NCI-H1105 (cell line): ENCODE results near the gene LUZP1.

ENCODE experiments used
- DNase-seq: peaks from one replicate; lab custom pipeline; 2025; lab: John Stamatoyannopoulos, UW

Gene LUZP1

DNA sequence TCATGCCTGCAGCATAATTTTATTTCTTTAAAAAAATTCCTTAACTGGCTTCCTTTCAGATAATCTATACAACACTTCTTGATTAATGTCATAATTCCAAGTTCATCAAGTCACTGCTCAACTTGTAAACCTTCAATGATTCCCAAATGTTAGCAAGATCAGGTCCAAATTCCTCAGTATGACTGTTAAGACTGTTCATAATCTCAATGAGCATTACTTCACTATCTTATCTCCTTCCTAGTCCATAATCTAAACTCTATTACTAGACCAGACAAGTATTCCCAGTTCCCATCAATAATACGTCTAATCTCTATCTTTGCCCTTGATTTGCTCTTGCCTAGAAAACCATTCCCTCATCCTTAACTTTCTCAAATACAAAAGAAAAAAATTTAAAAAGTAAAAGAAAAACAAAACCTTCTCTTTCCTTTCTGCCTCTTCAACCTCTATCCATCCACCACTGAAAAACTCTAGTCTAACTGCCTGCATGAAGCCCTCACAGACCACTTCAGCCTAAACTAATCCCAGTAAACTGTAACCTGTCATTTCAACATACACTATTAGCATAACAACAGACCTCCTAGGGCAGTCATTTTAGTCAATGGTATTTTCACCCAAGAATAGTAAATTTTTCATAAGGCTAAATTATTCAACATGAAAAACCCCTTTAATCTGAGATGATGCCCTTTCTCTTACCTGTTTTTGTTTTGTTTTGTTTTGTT lies 15.5 kb downstream of the LUZP1 start:
- no peak for DNase-seq

DNA sequence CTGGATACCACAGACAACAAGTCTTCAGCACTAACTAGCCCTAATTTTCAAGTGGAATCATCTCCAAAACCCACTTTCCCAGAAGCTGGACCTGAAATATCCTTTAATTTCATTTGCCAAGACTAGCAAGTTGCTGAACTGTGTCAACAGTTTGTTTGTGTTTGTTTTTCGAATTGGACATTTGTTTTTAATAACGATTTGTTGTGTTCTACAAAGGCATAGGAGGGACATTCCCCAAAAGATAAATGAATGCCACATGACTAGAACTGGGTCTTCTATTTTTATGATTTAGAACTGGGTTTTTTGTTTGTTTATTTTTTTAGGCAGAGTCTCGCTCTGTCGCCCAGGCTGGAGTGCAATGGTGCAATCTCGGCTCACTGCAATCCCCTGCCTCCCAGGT lies 17.9 kb downstream of the LUZP1 start:
- DNase-seq, result no peak

DNA sequence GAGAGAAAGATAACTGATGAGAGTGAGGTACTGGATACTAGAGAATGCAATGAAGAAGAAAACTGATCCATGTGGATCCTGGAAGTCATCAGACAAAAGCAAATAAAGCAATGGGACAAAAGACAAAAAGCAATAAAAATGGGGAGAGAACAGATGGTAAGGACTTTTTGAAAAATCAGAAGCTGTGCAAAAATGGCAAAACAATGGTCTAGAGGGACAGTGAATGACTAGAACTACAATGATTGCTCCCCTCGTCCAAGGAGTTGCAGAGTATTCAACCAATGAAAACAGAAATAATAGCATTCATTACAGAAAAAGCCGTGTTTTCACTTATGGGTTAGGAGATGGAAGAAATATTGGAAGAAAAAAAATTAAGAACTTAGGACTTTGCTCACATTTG lies 18.5 kb downstream of the LUZP1 start:
- DNase-seq, result no peak

DNA sequence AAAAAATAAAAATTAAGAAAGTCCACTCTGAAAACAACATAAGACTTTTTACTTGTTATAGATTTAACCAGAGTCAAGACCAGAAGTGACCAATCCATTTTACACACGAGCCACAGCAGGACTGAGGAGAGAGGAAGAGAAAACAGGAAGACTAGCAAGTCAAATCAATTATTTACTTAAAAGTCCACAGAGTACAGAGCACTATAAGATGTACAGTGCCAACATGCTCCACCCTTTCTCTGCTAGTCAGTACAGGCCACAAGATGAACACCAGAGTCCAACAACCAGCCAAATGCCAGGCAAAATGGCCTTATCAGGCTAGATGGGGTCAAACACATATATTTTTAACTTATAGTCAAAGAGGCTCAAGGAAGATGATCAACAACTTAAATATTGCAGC lies 19.5 kb downstream of the LUZP1 start:
- DNase-seq, result no peak

DNA sequence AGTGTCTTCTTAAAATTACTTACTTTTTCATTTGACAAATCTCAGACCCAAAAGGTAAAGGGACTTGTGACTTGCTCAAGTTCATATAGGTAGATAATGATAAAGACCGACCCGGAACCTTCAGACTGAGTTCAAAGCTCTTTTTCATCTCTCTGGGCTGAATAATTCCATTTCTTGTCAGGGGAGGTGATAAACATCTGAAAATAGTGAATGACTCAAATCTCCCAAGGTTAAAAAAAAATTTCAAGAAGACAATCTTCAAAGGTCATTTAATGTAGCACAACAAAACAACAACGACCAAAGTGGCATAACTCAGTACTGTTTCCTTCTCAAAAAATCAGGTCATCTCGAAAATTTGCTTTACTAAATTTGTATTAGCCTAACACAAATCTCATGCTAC lies 20.6 kb downstream of the LUZP1 start:
- DNase-seq, result no peak

DNA sequence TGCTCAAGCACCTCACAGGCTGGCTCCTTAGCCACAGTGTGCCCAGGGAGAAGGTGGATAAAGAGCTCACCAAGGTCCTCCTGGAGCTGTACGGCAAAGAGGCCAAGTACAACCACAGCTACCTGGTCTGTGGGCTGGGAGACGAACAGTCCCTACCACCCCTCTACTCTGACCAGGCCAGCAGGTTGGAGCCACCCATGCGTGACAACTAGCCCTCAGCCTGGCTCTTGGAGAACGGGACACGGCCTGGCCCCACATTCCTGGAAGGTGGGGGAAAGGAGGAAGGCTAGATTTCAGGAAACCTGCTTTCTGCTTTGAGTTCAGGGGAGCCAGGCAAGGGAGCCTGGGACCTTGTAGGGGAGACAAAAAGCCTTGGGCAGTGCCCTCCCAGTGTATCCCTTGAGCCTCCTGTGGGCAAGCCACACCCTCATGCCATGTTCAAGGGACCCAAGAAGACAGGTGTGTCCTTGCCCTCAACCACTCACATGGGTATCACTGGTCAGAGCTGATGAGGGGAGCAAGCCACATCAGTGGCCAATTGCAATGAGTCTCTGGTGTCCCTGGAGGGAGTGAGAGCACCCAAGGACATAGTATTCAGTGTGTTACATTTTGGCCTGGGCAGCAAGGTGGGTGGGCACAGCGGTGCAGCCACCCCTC lies 27.6 kb downstream of the LUZP1 start:
- DNase-seq, result no peak

DNA sequence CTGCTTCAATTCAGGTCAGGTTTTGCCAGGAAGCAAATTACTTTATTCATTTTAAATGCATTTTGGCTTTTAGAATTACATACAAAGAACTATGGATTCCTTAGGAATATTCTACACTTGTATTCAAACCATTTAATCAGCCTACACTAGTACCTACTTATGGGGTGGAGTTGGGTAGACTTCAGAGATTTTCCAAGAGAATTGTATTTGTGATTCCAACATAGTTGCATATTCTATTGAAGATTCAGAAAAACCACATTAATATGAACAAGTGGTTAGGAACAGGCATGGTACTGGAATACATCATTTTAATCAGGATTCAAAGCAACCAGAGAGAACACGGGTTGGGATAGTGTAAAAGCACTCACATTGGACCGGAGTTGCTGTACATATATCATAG lies 33.4 kb downstream of the LUZP1 start:
- no peak for DNase-seq

DNA sequence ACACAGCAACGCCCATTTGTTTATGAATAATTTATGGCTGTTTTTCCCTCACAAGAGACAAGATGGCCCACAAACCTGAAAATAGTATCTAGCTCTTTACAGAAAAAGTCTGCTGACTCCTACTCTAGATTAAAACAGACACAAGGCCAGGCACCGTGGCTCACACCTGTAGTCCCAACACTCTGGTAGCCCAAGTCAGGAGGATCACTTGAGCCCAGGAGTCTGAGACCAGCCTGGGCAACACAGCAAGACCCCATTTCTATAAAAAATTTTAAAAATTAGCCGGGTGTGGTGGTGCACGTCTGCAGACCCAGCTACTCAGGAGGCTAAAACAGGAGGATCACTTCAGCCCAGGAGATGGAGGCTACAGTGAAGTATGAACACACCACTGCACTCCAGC lies 34.6 kb downstream of the LUZP1 start:
- no peak for DNase-seq

DNA sequence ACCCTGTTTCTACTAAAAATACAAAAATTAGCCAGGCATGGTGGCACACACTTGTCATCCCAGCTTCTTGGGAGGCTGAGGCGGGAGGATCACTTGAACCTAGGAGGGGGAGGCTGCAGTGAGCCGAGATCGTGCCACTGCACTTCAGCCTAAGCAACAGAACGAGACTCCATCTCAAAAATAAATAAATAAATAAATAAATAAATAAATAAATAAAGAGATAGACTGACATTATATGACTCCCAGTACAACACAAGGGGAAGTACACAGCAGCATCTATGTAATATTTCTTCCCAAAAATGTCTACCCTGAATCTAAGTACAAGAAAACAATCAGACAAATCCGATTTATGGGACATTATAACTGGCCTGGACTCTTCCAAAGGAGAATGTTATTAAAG lies 35.1 kb downstream of the LUZP1 start:
- DNase-seq, result no peak

DNA sequence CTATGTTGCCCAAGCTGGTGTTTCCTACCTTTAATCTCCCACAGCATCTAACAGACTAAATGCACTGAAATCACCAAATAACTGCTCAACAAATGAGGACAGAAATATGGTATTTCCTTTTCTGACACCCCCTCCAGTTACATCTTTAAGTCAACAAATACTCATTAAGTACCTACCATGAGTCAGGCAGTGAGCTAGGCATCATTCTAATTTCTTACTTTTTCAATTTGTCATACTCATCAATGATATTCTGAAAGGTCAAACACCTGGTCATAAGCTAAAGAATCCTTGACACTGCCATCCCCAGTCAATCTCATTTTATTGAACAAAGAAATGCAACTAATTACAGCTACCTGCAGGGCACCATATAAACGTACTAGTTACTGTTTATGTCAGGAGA lies 36.6 kb downstream of the LUZP1 start:
- DNase-seq, result no peak

DNA sequence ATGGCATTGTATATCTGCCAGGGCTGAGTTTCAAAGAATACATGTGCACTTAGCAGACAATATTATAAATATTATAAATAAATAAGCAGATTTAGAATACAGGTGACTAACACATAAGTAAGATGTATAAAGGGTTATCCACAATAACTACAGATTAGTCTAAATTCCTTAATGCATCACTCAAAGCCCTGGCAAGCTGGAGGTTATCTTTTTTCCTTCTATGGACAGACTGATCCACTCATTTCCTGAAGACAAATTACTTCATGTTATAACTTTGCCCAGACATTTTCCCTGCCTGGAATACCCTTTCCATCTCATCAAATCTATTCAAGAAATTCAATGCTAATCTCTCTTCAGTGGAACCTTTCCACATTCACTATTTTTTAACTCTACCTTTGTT lies 38.8 kb downstream of the LUZP1 start:
- DNase-seq, result no peak

DNA sequence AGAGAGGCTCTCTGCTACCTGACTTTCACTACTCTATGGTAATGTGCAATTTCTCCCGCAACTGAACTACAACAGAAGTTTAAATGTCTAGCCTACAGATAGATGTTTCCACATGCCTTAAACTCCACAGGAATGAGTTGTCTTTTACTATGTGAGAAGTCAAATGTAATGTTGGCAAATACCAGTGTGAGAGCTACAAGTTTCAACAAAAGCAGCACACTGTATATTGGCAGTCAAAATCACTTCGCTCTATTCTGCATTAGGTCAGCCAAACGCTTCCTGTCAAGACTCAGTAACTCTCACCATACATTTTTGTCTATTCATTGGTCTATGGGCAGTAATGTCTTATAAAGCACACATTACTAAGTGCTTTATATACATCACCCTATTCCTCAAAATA lies 41.9 kb downstream of the LUZP1 start:
- DNase-seq, result no peak

DNA sequence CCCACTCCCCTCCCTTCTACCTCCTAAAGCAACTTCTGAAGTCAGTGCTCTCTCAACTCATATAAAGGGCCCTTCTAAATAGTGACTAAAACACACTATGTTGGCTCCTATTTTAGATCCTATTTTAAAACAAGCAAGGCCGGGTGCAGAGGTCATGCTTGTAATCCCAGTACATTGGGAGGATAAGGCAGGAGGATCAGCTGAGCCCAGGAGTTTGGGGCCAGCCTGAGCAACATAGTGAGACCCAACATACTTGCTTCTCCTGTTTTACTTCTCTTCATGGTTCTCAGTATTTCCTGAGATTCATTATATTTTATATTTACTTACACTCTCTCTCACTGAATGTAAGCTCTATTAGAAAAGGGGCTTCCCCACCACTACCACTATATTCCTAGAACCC lies 42.5 kb downstream of the LUZP1 start:
- DNase-seq, result no peak

DNA sequence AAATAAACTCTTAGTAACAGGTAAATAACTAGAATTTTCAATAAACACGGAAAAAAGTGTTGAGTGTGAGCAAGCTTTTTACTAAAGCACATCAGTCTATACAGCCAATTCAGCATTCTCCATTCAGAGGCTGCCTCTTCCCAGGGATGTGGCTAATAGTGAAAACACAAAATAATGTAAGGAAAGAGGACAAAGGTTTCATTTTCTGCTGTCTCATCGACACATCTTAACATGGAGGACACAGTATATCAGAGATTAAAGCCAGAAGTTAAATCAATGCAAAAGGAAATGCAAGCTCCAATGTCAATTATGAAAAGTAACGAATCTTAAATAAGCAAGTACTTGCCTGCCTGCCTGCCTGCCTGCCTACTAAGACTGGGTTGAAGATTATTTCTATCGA lies 43.2 kb downstream of the LUZP1 start:
- DNase-seq, result no peak

DNA sequence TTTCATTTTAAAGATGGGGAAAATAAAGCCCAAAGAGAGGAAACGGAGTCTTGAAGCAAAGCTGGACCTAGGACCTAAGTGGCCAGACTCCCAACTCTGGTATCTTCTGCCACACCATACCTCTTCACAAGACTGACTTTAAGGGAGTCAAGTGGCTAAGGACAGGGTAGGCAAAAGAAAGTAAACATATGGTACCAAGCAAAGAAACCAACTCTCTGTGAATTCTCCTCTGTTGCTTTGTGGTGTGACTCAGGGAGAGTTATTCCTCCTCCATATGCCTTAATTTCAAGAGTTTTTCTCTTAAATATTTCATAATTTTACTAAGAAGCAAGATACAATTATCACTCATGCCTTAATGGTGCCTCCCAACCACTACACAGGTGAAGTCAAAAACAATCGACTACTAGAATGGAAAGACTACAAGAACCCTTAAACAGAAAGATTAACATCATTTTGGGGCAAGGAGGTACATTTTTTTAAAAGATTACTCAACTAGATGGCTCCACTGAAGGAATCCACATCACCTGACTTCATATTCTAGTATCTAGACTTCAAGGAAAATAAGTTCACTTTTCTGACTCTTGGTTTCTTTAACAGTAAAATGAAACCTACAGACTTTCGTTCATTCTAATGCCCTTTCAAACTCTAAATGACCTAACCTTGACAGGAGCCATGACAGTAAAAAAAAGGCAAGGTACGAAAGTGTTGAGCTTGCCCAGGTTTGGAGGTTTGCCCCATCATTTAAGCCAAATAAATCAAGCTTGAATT lies 44.2 kb downstream of the LUZP1 start:
- DNase-seq, result no peak

DNA sequence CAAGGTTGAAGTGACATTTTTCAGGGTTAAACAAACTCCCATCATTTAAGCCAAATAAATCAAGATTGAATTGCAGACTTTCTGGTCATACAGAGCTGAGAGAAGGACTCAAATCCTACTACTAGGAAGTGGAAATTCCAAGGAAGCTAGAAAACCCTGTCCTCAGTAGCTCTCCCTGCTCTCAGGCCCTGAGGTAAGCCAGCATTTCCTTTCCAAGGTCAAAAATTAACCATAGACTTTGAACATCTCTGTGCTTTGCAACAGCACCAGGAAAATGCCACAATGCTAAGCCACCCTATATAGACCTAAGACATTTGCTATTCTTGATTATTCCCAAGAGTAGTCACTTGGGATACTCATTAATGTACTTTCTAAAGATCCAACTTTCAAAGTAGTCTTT lies 45.1 kb downstream of the LUZP1 start:
- DNase-seq, result no peak

DNA sequence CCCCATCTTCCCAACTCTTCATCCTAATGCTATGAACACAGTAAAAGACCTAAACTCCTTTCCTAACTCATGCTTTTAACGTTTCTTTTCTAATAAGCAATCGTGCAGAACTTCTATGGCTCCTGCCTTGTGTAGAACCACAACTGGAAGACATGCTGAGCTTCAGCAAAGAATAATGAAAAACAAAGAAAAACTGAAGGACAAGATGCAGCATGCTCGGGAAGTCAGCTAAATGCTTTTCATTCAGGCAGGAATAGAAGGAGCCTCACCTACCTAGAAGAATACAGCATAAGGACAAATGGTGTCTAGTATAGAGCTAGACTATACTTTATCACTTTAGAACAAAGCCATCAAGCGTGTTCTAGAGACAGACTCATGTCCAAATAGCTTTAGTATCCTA lies 45.9 kb downstream of the LUZP1 start:
- DNase-seq, result no peak

DNA sequence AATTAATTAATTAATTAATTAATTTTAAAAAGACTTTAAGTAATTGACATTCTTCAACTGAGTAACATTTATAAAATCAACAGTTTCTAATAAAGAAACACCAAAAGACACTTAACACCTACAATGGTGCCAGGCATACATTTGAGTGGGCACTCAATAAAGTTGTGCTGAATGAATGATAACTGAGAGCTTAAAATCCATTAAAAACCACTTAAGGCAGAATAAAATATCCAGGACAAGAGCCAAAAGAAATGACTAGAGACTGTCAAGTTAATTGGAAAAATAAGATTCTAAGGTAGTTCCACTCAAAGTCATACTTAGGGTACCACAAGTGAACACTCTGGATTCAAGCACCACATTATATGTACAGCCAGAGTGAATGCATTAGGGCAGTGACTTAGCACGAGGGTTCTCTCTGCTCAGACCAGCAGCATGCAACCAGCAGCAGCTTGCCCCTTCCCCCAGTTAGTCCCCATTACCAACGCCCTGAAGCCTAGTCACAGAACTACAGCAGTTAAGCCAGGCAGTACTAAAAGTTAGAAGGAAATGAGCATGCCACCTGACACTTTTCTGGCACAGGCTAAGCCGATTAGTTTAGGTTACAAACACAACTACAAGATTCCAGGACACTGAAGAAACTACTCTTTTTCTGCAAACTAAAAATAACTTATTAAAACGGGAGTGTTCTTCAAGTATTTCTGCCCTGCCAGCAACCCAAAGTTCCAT lies 46.5 kb downstream of the LUZP1 start:
- DNase-seq, result no peak

DNA sequence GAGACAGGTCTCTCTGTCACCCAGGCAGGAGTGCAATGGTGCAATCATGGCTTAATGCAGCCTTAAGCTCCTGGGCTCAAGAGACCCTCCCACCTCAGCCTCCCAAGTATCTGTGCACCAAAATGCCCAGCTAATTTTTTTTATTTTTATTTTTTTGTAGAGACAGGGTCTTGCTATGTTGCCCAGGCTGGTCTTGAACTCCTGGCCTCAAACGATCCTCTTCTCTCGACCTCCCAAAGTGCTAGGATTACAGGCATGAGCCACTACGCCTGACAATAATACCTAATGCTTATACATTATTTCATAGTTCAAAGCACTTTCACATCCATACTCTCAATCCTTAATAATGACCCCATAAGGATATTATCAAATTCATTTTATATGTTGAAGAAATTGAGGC lies 48.3 kb downstream of the LUZP1 start:
- DNase-seq, result no peak

DNA sequence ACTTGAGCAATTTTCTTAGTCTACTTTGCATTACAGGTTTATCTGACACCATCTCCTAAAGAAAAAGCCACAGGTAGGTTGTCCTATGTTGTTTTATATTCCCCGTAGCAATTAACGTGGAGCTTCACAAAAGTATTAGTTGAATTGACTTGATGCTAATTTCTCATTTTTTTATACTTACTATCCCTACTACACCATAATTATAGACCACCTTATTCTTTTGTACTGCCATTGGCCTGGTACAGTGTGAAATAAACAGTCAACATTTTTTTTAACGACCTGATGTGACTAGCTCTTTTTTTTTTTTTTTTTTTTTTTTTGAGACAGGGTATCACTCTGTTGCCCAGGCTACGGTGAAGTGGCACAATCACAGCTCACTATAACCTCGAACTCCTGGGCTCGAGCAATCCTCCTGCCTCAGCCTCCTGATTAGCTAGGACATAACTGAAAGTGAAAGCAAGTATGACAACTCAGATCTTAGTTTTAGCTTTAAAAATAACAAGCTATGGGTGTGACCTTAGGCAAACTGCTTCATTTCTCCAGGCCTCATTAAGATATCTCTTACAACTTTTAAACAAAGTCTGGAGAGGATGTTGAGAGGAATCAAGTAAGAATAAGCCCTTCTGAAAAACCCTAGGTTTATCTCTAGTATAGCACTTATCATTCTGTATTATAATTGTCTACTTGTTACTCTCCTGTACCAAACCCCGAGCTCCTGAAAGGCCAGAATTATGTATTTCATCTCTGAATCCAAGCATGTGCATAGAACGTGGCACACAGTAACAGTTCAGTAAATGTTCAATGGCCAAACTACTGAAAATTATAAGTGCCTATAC lies 49.5 kb downstream of the LUZP1 start:
- DNase-seq, result no peak

DNA sequence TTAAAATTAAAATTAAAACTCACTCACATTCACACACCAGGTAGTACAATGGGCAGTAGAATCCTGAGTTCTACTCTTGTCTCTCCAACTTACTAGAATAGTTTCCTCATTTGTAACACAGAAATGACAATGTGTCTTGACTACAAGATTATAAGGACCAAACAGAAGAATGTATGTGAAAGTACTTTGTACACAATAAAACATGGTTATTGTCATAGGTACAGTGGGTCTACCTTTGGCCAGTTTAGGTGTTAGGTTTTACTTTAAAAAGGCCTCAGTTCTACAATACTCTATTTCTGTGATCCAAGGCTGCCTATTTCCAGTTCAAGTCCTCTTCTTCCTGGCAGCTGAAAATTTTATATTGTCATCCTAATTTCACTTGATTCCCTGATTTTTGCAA lies 50.2 kb downstream of the LUZP1 start:
- no peak for DNase-seq
